Bone marrow (tissue), 2 donors: Measurements from ENCODE around the gene HMBS.

Source experiments
- DNase-seq, 2 donors: peaks; one replicate each; lab custom pipeline; 2025; lab: John Stamatoyannopoulos, UW

HMBS gene

DNA sequence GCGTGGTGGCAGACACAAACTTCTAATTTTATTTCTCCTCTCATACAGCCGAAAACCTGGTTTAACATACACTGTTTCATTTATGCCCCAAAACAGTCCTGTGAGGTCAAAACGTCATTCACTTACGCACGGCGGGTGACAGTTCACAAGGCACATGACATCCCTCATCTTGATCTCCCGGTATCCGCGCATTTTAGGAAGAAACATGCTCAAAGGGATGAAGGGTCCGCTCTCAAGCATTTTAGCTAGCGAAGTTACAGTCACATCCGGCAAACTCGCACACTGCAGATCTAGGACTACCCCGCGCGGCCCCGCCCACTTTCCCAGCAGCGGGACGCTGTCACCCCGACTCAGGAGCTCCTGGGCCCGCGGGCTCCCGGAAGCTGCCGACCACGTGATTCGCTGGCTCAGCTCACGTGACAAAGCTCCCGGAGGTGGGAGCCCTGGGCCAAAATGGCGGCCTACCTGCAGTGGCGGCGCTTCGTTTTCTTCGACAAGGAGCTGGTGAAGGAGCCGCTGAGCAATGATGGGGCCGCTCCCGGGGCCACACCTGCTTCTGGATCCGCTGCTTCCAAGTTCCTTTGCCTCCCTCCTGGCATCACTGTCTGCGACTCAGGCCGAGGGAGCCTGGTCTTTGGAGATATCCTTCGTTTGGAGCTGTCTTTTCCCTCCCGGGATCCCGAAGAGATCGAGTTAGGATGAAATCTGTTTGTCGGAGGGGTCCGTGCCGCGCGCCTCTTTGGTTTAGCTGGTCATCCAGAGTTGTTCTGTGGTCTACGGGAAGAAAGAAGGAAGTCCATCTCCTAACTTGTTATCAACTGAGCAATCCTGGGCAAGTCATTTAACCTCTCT, 17.1 kb upstream of the HMBS start, which contains the start of gene VPS11:
Gene VPS11 (plus strand): TSS at position 448 of the 852 bp plus-strand sequence. CDS start 6 bp downstream, at position 454.
- DNase-seq, result peak; percentile 87 to 98

GRCh38 chr11:119077839-119078238, 6.8 kb upstream of the HMBS start:
- no peak for DNase-seq

DNA sequence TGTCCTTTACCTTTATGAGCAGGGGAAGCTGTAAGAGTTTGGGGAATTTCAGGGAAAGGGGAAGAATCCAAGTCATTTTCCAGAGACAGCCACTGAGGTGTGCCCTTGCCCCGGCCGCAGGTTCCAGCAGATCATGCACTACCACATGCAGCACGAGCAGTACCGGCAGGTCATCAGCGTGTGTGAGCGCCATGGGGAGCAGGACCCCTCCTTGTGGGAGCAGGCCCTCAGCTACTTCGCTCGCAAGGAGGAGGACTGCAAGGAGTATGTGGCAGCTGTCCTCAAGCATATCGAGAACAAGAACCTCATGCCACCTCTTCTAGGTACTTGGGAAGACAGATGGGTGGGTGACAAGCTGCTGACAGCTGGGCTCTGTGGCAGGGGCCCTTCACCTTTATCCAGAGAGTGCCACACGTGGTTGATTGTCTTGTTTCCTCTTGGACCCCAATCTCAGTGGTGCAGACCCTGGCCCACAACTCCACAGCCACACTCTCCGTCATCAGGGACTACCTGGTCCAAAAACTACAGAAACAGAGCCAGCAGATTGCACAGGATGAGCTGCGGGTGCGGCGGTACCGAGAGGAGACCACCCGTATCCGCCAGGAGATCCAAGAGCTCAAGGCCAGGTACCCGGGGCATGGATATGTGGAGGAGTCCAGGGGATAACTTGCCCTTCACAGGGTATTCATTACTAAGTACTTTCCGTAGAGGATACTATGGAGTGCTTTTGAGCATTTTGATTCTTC, 5.8 kb upstream of the HMBS start:
- DNase-seq, result no peak

GRCh38 chr11:119081682-119082260, 2.9 kb upstream of the HMBS start:
- no peak for DNase-seq

DNA sequence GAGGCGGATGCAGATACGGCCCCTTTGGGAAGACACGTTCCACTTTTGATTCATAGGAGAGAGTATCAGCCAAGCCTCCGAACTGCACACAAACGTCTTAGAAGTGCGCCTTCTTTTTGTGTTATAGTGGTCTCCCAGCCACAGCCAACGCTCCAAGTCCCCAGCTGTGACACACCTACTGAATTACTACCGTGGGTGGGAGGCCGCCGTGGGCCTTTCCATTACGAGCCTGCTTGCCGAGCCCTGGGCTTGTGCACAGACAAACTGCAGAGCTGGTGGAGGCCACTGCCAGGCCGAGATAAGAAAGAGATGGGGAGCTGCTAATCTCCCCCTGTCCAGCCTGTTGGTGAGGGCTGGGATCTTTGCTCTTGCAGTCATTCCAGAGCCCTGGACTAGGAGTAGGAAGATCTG, 761 bp downstream of the HMBS start:
- no peak for DNase-seq

DNA sequence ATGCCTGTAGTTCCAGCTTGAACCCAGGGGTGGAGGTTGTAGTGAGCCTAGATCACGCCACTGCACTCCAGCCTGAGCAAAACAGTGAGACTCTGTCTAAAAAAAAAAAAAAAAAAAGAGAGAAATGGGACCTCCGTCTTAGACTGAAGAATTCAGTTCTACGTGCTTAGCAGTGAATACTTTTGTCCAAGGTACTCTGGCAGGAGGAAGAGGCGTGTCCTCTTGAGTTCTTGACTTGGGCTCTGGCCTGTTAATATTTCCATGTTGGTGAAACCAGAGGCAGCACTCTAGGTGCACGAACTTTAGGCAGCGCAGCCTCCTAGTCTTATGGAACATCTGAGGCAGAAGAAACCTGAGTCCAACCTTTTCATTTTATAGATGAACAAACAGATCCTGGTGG, 2.4 kb downstream of the HMBS start:
- no peak for DNase-seq

DNA sequence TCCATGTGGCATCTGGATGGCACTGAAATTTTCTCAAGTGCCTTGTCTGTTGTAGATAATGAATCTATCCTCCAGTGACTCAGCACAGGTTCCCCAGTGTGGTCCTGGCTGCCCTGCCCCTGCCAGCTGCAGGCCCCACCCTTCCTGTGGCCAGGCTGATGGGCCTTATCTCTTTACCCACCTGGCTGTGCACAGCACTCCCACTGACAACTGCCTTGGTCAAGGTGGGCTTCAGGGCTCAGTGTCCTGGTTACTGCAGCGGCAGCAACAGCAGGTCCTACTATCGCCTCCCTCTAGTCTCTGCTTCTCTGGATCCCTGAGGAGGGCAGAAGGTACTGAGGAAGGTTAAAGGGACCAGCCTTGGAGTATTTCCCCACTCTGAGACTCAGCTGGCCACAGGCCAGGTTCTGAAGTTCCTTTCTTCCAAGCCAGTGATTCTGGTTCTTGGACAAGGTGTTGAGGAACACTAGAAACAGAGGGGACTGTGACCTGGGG, 3.1 kb downstream of the HMBS start:
- no peak for DNase-seq

GRCh38 chr11:119088406-119088805, 3.7 kb downstream of the HMBS start:
- DNase-seq, result no peak

DNA sequence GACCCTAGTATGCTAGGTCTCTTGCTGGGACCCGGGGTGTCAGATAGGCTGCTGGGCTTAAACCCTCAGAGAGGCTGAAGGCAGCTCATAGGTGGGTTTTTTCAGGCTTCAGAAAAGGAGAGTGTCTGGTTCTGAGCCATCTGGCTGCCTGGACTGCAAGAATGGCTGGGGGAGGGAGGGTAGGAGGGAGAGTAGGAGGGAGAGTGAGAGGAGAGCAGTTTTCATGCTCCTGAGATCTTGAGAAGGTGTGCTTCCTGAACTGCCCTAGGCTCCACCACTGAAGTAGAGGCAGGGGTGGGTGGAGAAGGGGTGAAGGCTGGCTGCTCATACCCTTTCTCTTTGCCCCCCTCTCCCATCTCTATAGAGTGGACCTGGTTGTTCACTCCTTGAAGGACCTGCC, 4.6 kb downstream of the HMBS start:
- no peak for DNase-seq

DNA sequence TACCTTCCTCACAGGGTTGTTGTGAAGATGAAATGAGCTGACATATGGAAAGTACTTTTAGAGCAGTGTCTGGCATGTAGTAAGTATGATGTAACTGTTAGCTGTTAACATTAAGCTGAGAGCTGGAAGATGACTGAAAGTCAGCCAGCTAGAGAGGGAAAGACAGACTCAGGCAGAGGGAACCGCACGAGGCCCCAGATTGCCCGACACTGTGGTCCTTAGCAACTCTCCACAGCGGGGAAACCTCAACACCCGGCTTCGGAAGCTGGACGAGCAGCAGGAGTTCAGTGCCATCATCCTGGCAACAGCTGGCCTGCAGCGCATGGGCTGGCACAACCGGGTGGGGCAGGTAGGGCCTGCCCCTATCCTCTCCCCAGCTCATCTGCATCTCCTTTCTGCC, 6.5 kb downstream of the HMBS start:
- no peak for DNase-seq

DNA sequence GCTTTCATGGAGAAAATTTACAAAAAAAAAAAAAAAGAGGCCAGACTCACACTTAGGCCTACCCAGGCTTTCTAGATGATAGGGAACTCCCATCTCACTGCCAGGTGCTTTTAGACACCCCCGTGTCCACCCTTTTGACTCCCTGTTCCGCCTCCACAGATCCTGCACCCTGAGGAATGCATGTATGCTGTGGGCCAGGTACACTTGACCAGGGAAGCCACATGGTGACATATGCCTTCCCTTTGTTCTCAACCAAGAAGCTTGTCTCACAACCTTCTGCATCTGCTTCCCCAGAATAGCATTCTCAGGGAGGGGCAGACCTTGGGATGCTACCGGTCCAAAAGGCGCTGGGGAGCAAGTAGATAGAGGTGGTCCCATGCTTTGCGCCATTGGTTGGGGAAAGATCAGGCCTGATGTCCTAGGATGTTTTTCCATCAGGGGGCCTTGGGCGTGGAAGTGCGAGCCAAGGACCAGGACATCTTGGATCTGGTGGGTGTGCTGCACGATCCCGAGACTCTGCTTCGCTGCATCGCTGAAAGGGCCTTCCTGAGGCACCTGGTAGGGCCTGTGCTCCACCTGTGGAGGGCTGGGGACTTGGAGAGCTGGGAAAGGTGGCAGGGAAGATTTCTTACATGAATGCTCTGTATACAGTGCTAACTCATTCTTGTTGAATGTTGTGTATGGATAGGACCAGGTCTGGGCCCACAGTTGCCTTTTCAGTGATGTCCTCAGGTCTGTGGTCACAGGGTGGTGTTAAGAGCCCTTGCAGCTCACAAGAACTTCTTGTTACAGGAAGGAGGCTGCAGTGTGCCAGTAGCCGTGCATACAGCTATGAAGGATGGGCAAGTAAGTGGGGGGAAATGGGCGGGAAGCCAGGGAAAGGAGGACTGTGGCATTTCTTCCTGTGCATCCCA, 7.5 kb downstream of the HMBS start:
- no peak for DNase-seq

- DNase-seq, result no peak
Measured at GRCh38 chr11:119092880-119093842, 8.5 kb downstream of the HMBS start.

- peak in 1 of 2 donors; percentile 61 for DNase-seq
Measured at GRCh38 chr11:119093942-119094815, 9.5 kb downstream of the HMBS start.

DNA sequence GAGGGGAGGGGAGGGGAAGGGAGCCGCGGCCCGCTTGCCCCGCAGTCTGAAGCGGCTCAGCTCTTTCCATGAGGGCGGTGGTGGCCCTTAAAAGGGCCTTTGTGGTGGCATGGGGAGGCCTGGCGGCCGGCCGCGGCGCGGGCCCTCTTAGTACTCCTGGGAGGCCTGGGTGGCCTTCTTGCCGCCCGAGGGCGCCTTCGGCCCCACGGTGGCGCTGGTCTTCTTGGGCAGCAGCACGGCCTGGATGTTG, 10.1 kb downstream of the HMBS start:
- peak; percentile 48 to 85 for DNase-seq

GRCh38 chr11:119095066-119095880, 10.6 kb downstream of the HMBS start:
- peak; percentile 95 to 99 for DNase-seq

DNA sequence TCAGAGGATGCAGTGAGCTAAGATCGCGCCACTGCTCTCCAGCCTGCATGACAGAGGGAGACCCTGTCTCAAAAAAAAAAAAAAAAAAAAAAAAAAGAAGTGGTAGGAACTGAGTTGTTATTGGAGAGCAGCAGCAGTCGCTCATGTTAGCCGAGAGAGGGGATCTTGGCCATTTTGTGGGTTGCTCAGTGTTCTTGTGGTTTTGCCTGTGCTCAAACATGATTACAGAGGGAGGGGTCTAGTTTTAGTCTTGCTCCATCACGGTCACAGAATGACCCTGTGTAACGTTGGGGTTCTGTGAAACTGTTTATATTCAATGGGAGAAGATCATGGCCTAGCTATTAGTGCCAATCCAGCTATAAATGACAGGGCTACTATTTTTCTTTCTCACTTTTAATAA, 15.0 kb downstream of the HMBS start:
- DNase-seq, result no peak

DNA sequence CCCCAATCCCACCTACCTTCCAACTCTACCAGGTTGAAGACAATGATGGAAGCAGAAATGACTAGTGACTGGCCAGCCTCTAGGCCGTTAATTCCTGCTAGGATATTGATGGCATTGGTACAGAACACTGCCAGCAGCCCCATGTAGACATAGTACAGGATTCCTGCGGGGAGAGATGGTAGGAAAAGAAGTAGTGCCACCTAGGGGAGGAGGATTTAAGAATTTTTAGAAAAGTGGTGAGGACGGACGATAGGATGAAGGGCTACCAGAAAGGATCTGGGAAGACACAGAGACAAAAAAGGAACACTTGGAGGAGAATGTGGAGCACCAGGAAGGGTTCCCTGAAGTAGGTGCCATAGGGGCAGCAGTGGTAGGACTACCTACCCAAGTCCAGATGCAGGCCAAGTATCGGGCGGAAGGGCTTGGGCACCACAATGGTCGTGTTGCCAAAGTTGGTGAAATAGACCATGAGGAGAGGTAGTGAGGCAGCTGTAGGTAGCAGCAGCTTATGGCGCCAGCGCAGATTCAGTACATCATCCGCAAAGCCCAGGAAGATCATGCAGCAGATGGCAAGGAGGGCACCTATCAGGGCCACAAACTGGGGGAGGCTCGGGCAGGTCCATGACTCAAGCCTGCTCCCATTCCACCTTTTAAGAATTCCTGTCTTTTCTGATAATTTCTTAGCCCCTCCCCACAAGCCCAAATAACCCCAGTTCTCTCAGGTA, 15.7 kb downstream of the HMBS start:
- DNase-seq, result peak in 1 of 2 donors; percentile 3
